ENCODE data around the gene KSR2.

DNA sequence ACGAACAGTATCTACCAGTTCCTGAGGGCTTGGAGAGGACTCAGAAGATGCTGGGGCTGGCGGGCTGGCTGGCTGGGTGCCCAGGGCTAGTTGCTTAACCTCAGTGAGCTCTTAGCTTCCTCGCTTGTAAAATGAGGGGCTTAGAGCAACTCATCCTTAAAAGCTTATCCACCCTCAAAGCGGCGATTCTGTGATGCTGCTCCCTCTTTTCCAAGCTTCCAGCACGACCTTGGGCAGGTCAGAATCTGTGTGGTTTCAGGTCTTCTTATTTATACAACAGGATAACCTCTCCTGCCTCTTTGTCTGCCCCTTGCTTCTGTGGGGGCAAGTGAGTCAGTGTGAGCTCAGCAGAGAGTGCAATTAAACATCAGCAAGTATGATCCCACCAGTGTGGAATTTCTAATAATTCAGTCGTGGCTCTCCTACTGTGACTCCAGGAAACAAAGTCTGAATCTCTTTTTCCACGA is 281.8 kb downstream of the KSR2 start:
- TF ChIP-seq ZNF274 (IDR thresholded peaks at IDR 0.05; ENCODE audit: low read depth, low read length) (no peak), SUZ12 (IDR thresholded peaks at IDR 0.05; ENCODE audit: extremely low read depth, insufficient read depth, insufficient read length) (no peak), YY1 (IDR thresholded peaks at IDR 0.05; ENCODE audit: insufficient read depth, insufficient read length) (no peak)
